Osteoblast (primary cell): ENCODE measurements around the gene ABCC1. TPM values are rescaled to one million over a fixed set of nuclear protein-coding genes. Genes with fewer than 3 reads are reported as not detected.

ENCODE experiments used
- DNase-seq: peaks from one replicate; pipeline ENCODE4 v3.0.0; 2011; ENCODE audit warnings: low spot score, mixed read lengths; ENCODE audit not compliant: insufficient read length; ENCODE audit errors: missing footprints
- H2AFZ ChIP-seq: 2 replicates; pipeline ENCODE4 v1.6.0; 2011; ENCODE audit warnings: mild to moderate bottlenecking, low read length
- H3K27ac ChIP-seq: 2 replicates; pipeline ENCODE4 v1.5.1; 2011; ENCODE audit warnings: mild to moderate bottlenecking, low read depth, low read length, moderate library complexity
- H3K27me3 ChIP-seq: 2 replicates; pipeline ENCODE4 v1.6.0; 2012; ENCODE audit warnings: mild to moderate bottlenecking, control low read depth, inconsistent platforms, low read length, moderate library complexity; ENCODE audit not compliant: insufficient read depth
- H3K36me3 ChIP-seq: 2 replicates; pipeline ENCODE4 v1.5.1; 2011; ENCODE audit warnings: mild to moderate bottlenecking, low read length, control low read depth, moderate library complexity; ENCODE audit not compliant: insufficient read depth
- H3K4me1 ChIP-seq: 2 replicates; pipeline ENCODE4 v1.5.1; 2011; ENCODE audit warnings: mild to moderate bottlenecking, low read length, control low read depth, moderate library complexity; ENCODE audit not compliant: insufficient read depth
- H3K4me2 ChIP-seq: 2 replicates; pipeline ENCODE4 v1.6.0; 2011; ENCODE audit warnings: mild to moderate bottlenecking, low read length; ENCODE audit not compliant: insufficient read depth
- H3K4me3 ChIP-seq: fragments of 200-600 bp; sonication (generic); 3 replicates; pipeline ENCODE4 v1.5.1; 2012; ENCODE audit warnings: mild to moderate bottlenecking, low read length, inconsistent platforms; ENCODE audit not compliant: insufficient read depth
- H3K79me2 ChIP-seq: 2 replicates; pipeline ENCODE4 v1.6.0; 2012; ENCODE audit warnings: mild to moderate bottlenecking, low read length, control low read depth, inconsistent platforms; ENCODE audit not compliant: insufficient read depth
- H3K9me3 ChIP-seq: 2 replicates; pipeline ENCODE4 v1.5.1; 2011; ENCODE audit warnings: low read depth, low read length, control low read depth
- H4K20me1 ChIP-seq: 2 replicates; pipeline ENCODE4 v1.6.0; 2012; ENCODE audit warnings: mild to moderate bottlenecking, low read length, control low read depth; ENCODE audit not compliant: insufficient read depth
- CTCF ChIP-seq: IDR thresholded peaks from 2 replicates; pipeline ENCODE4 v1.5.1; 2011; ENCODE audit warnings: mild to moderate bottlenecking, low read depth, low read length, moderate library complexity; ENCODE audit errors: extremely low read depth
- total RNA-seq: library from RNA; depleted of rRNA; stranded (reverse); fragments of >200 nt; gene quantifications from 2 replicates; pipeline ENCODE4 v1.2.3, GENCODE V29; 2012

ABCC1 gene
- total RNA-seq, 1 donor = 33.7 TPM

GRCh38 chr16:16037970-16038369 lies 88.6 kb downstream of the ABCC1 start:
- Histone ChIP-seq H3K27ac (no peak overlapping the region), H3K4me3 (no peak overlapping the region), H3K4me2 (no peak overlapping the region), H2AFZ (no peak overlapping the region), H3K27me3 (no peaks in the 10 kb centered on the region), H4K20me1 (peaks cover 16% of the 10 kb centered on the region), H3K4me1 (no peaks in the 10 kb centered on the region), H3K9me3 (no peaks in the 10 kb centered on the region), H3K79me2 (peaks cover 7% of the 10 kb centered on the region), H3K36me3 (peaks cover 62% of the 10 kb centered on the region)
- no peak for DNase-seq
- no peak for TF ChIP-seq CTCF

- Histone ChIP-seq H3K36me3 (peaks cover 59% of the 10 kb centered on the region), H3K4me3 (no peak overlapping the region), H3K79me2 (peaks cover 7% of the 10 kb centered on the region), H4K20me1 (peaks cover 16% of the 10 kb centered on the region), H3K27me3 (no peaks in the 10 kb centered on the region), H2AFZ (no peak overlapping the region), H3K4me1 (no peaks in the 10 kb centered on the region), H3K9me3 (no peaks in the 10 kb centered on the region), H3K4me2 (no peak overlapping the region), H3K27ac (no peak overlapping the region)
- TF ChIP-seq CTCF = no peak
- no peak for DNase-seq
Observed at GRCh38 chr16:16038950-16039349, 89.5 kb downstream of the ABCC1 start.

- Histone ChIP-seq H3K79me2 (peaks cover 12% of the 10 kb centered on the region), H3K9me3 (no peaks in the 10 kb centered on the region), H3K4me3 (no peak overlapping the region), H3K27ac (no peak overlapping the region), H2AFZ (no peak overlapping the region), H3K27me3 (no peaks in the 10 kb centered on the region), H4K20me1 (peaks cover 16% of the 10 kb centered on the region), H3K4me1 (no peaks in the 10 kb centered on the region), H3K36me3 (peaks cover 65% of the 10 kb centered on the region), H3K4me2 (no peak overlapping the region)
- DNase-seq = peak; percentile 31
- TF ChIP-seq CTCF = no peak
Observed at GRCh38 chr16:16041196-16041892, 91.9 kb downstream of the ABCC1 start.

GRCh38 chr16:16042076-16042475 lies 92.7 kb downstream of the ABCC1 start:
- peak; percentile 57 for DNase-seq
- H3K36me3 ChIP-seq = peaks cover 65% of the 10 kb centered on the region
- peaks cover 12% of the 10 kb centered on the region for H3K79me2 ChIP-seq
- no peaks in the 10 kb centered on the region for H3K27me3 ChIP-seq
- no peaks in the 10 kb centered on the region for H3K4me1 ChIP-seq
- no peak overlapping the region for H3K27ac ChIP-seq
- H4K20me1 ChIP-seq = peaks cover 16% of the 10 kb centered on the region
- no peak overlapping the region for H3K4me3 ChIP-seq
- no peak overlapping the region for H2AFZ ChIP-seq
- TF ChIP-seq CTCF = no peak
- H3K4me2 ChIP-seq = no peak overlapping the region
- H3K9me3 ChIP-seq = no peaks in the 10 kb centered on the region
